Stomach (tissue), 9 donors: Measurements from ENCODE around the gene ATP8B4. TPM values are rescaled to one million over a fixed set of nuclear protein-coding genes. Genes with fewer than 3 reads are reported as not detected.

Experiments
- DNase-seq, 2 donors: peaks; one replicate each; pipeline versions ENCODE4 v3.0.0 to v3.0.0-alpha.2; 2013 to 2019
- H3K27ac ChIP-seq, 5 donors: fragments of 200-600 bp in 4 of 5; sonication (generic) in 4 of 5; one replicate each; pipeline ENCODE4 v1.5.1; 2013 to 2019; ENCODE audit warnings: mild to moderate bottlenecking in 1 of 5, moderate library complexity in 1 of 5
- H3K27me3 ChIP-seq, 3 donors: fragments of 200-600 bp; sonication (generic); one replicate each; pipeline ENCODE4 v1.5.1; 2017 to 2019; ENCODE audit warnings: mixed run types in 1 of 3
- H3K36me3 ChIP-seq, 4 donors: fragments of 200-600 bp; sonication (generic); 1 replicate in 3 of 4; 2 replicates in 1 of 4; pipeline ENCODE4 v1.5.1; 2016 to 2019
- H3K4me1 ChIP-seq, 4 donors: fragments of 200-600 bp; sonication (generic); one replicate each; pipeline ENCODE4 v1.5.1; 2016 to 2019
- H3K4me3 ChIP-seq, 4 donors: fragments of 200-600 bp; sonication (generic) in 3 of 4; one replicate each; pipeline ENCODE4 v1.5.1; 2016 to 2019; ENCODE audit warnings: mild to moderate bottlenecking in 1 of 4
- H3K9me3 ChIP-seq, 4 donors: fragments of 200-600 bp; sonication (generic); one replicate each; pipeline ENCODE4 v1.5.1; 2016 to 2019
- EP300 ChIP-seq: sonication (generic); formaldehyde crosslinking; IDR thresholded peaks from one replicate; pipeline ENCODE4 v1.6.1; 2017; ENCODE audit warnings: antibody characterized with exemption
- POLR2A ChIP-seq, 4 donors: fragments of 450-650 bp; IDR thresholded peaks; one replicate each; pipeline ENCODE4 v1.6.1; 2016; ENCODE audit warnings: antibody characterized with exemption in 4 of 4, control low read depth in 2 of 4, mild to moderate bottlenecking in 1 of 4, moderate library complexity in 1 of 4
- POLR2AphosphoS5 ChIP-seq, 3 donors: sonication (generic); formaldehyde crosslinking; IDR thresholded peaks; one replicate each; pipeline ENCODE4 v1.6.1; 2016; ENCODE audit warnings: antibody characterized with exemption in 3 of 3
- WGBS, 5 donors: extraction: QIAGEN DNeasy Blood & Tissue Kit in 3 of 5; methylation state at CpG; one replicate each; pipeline versions ENCODE4 v1.1.5 to v1.1.7; 2013 to 2018; 5-methylcytosine and 5-hydroxymethylcytosine counted together
- intact Hi-C: fragments of 100-400 bp; cut with DNase I; formaldehyde crosslinking; loops from one replicate; pipeline ENCODE4 v1.15.1; 2023; ENCODE audit warnings: low total_unique reads
- polyA plus RNA-seq, 3 donors: library from polyadenylated mRNA; stranded (reverse); fragments of 200-250 nt; gene quantifications; one replicate each; pipeline ENCODE4 v1.2.3, GENCODE V29; 2013
- total RNA-seq, 5 donors: library from RNA; depleted of rRNA; stranded (reverse); fragments of >200 nt; gene quantifications; one replicate each; pipeline versions ENCODE4 v1.1.0 to v1.2.3, GENCODE V29; 2014 to 2016
- TF ChIP-seq, protein P1 (sequence below), 7 experiments: fragments of 450-650 bp in 4 of 7; fragments of 200-600 bp in 3 of 7; sonication (generic) in 3 of 7; IDR thresholded peaks; one replicate each; pipeline ENCODE4 v1.5.1; 2016 to 2019; ENCODE audit warnings: antibody characterized with exemption in 7 of 7, control low read depth in 2 of 7, mild to moderate bottlenecking in 1 of 7
- donor health status: healthy with polysubstance abuse.
- donor health status: Bipolar disorder and iron deficiency.
- donor health status: healthy.

The ATP8B4 gene
- total and polyA plus RNA-seq, 8 donors = under 0.01 to 14.3 (median 1.6) TPM

- no peak overlapping the region for H3K27ac ChIP-seq
- no peaks in the 10 kb centered on the region for H3K27me3 ChIP-seq
- WGBS, 5 donors = 69 to 91% (median 83%) methylated on average over 3 of the region's 3 CpGs
- no peak for DNase-seq
- no peaks in the 10 kb centered on the region for H3K4me1 ChIP-seq
- peaks cover 0 to 19% (median 16%) of the 10 kb centered on the region in 4 donors for H3K9me3 ChIP-seq
- H3K4me3 ChIP-seq = no peak overlapping the region
- intact Hi-C loops = no loop called here
- H3K36me3 ChIP-seq = no peaks in the 10 kb centered on the region
- TF ChIP-seq POLR2AphosphoS5 (IDR thresholded peaks at IDR 0.05) (no peak), POLR2A (IDR thresholded peaks at IDR 0.05) (no peak), EP300 (no peak)
- TF ChIP-seq, protein P1, sequence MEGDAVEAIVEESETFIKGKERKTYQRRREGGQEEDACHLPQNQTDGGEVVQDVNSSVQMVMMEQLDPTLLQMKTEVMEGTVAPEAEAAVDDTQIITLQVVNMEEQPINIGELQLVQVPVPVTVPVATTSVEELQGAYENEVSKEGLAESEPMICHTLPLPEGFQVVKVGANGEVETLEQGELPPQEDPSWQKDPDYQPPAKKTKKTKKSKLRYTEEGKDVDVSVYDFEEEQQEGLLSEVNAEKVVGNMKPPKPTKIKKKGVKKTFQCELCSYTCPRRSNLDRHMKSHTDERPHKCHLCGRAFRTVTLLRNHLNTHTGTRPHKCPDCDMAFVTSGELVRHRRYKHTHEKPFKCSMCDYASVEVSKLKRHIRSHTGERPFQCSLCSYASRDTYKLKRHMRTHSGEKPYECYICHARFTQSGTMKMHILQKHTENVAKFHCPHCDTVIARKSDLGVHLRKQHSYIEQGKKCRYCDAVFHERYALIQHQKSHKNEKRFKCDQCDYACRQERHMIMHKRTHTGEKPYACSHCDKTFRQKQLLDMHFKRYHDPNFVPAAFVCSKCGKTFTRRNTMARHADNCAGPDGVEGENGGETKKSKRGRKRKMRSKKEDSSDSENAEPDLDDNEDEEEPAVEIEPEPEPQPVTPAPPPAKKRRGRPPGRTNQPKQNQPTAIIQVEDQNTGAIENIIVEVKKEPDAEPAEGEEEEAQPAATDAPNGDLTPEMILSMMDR (IDR thresholded peaks at IDR 0.05) = no peak
Observed at GRCh38 chr15:49962044-49962602, 156.9 kb downstream of the ATP8B4 start.

GRCh38 chr15:49953421-49953820 is 165.6 kb downstream of the ATP8B4 start:
- WGBS, 5 donors = 68 to 91% (median 77%) methylated on average over 3 of the region's 3 CpGs
- Histone ChIP-seq H3K27ac (no peak overlapping the region), H3K4me1 (no peaks in the 10 kb centered on the region), H3K9me3 (peaks cover 0 to 14% (median 10%) of the 10 kb centered on the region in 4 donors), H3K27me3 (no peaks in the 10 kb centered on the region), H3K4me3 (no peak overlapping the region), H3K36me3 (no peaks in the 10 kb centered on the region)
- TF ChIP-seq, protein P1 (IDR thresholded peaks at IDR 0.05) = no peak
- no peak for TF ChIP-seq EP300
- no peak for TF ChIP-seq POLR2A (IDR thresholded peaks at IDR 0.05)
- TF ChIP-seq POLR2AphosphoS5 (IDR thresholded peaks at IDR 0.05) = no peak
- intact Hi-C loops = no loop called here
- DNase-seq = peak in 1 of 2 donors; percentile 1

DNA sequence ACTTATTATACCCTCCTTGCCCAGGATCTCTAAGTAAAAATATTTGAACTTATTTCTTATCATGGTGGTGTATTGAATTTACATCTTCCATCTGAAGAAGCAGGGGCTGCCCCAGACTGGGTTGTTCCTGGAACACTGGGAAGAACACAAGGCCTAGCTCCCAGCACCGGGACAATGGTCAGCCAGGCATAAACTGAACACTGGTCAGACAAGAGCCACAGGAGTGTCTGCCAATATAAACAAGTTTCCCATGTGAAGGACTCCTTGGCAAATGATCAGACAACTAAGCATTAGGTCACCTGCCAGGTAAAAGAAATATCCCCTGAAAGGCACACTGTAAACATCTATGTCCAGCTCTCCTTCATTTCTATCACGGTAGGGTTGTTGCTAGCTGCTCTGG is 172.4 kb downstream of the ATP8B4 start:
- no peaks in the 10 kb centered on the region for H3K36me3 ChIP-seq
- no peak overlapping the region for H3K4me3 ChIP-seq
- intact Hi-C loops = no loop called here
- no peaks in the 10 kb centered on the region for H3K4me1 ChIP-seq
- no peak for DNase-seq
- TF ChIP-seq, protein P1 (IDR thresholded peaks at IDR 0.05) = no peak
- TF ChIP-seq POLR2A (IDR thresholded peaks at IDR 0.05) = no peak
- no peak for TF ChIP-seq POLR2AphosphoS5 (IDR thresholded peaks at IDR 0.05)
- no peak for TF ChIP-seq EP300
- no peak overlapping the region for H3K27ac ChIP-seq
- WGBS, 5 donors = 77 to 93% (median 87%) methylated on average over 2 of the region's 2 CpGs
- peaks cover 5 to 37% (median 18%) of the 10 kb centered on the region in 4 donors for H3K9me3 ChIP-seq
- no peaks in the 10 kb centered on the region for H3K27me3 ChIP-seq

DNA sequence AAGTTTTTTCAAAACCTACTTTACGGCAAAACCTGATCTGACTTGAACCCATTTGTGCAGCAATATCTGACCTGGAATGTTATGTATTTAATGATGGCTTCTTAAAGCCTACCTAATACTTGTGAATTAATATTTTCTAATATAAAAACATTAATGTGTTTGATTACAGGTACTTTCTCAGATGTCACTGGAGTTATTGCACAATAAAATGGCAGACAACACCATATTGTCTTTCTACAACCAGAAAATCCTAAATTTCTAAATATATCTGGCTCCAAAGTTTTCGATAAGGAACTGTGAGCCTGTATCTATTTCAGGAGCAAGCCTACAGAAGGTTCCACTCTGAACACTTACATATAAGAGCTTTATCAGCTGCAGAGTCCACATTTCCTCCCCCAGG is 184.5 kb downstream of the ATP8B4 start:
- Histone ChIP-seq H3K27me3 (no peaks in the 10 kb centered on the region), H3K4me3 (no peak overlapping the region), H3K4me1 (no peaks in the 10 kb centered on the region), H3K27ac (no peak overlapping the region), H3K36me3 (no peaks in the 10 kb centered on the region), H3K9me3 (no peaks in the 10 kb centered on the region)
- TF ChIP-seq EP300 (no peak), POLR2A (IDR thresholded peaks at IDR 0.05) (no peak), POLR2AphosphoS5 (IDR thresholded peaks at IDR 0.05) (no peak)
- TF ChIP-seq, protein P1 (IDR thresholded peaks at IDR 0.05) = no peak
- DNase-seq = no peak
- intact Hi-C loops = no loop called here
- 83 to 96% (median 90%) methylated on average over 2 of the region's 2 CpGs for WGBS, 5 donors
